Uterus (tissue), 4 donors: ENCODE results near the gene AEBP1. TPM values are rescaled to one million over a fixed set of nuclear protein-coding genes. Genes with fewer than 3 reads are reported as not detected.
A peak's percentile ranks its signal among the peaks of the same experiment; 100 is the strongest.

Source experiments
- DNase-seq, 2 donors: peaks; one replicate each; pipeline ENCODE4 v3.0.0-alpha.2; 2019 to 2020
- H3K27ac ChIP-seq, 2 donors: fragments of 200-600 bp; sonication (generic); 1 replicate in 1 of 2; 2 replicates in 1 of 2; pipeline ENCODE4 v1.5.1; 2016 to 2018
- H3K27me3 ChIP-seq, 2 donors: fragments of 200-600 bp; sonication (generic); one replicate each; pipeline ENCODE4 v1.5.1; 2018 to 2019; ENCODE audit warnings: control low read depth in 1 of 2
- H3K36me3 ChIP-seq, 2 donors: fragments of 200-600 bp; sonication (generic); one replicate each; pipeline ENCODE4 v1.5.1; 2019; ENCODE audit warnings: control low read depth in 1 of 2
- H3K4me1 ChIP-seq, 2 donors: fragments of 200-600 bp; sonication (generic); one replicate each; pipeline ENCODE4 v1.5.1; 2018 to 2019; ENCODE audit warnings: control low read depth in 1 of 2
- H3K4me3 ChIP-seq, 2 donors: fragments of 200-600 bp; sonication (generic); 1 replicate in 1 of 2; 2 replicates in 1 of 2; pipeline ENCODE4 v1.5.1; 2018 to 2019; ENCODE audit warnings: mild to moderate bottlenecking in 1 of 2
- H3K9me3 ChIP-seq, 2 donors: fragments of 200-600 bp; sonication (generic); one replicate each; pipeline ENCODE4 v1.5.1; 2019; ENCODE audit warnings: control low read depth in 1 of 2
- CTCF ChIP-seq, 4 experiments: fragments of 200-600 bp in 2 of 4; fragments of 450-650 bp in 2 of 4; sonication (generic) in 2 of 4; IDR thresholded peaks; one replicate each; pipeline ENCODE4 v1.5.1; 2016 to 2019; ENCODE audit warnings: antibody characterized with exemption in 4 of 4, mild to moderate bottlenecking in 2 of 4, moderate library complexity in 1 of 4
- POLR2A ChIP-seq, 2 donors: fragments of 450-650 bp; IDR thresholded peaks; one replicate each; pipeline ENCODE4 v1.6.1; 2016; ENCODE audit warnings: antibody characterized with exemption in 2 of 2, mild to moderate bottlenecking in 1 of 2, moderate library complexity in 1 of 2
- intact Hi-C: fragments of 100-400 bp; cut with DNase I; formaldehyde crosslinking; loops from one replicate; pipeline ENCODE4 v1.15.1; 2023; ENCODE audit warnings: low total_unique reads
- total RNA-seq, 4 donors: library from RNA; depleted of rRNA in 3 of 4; stranded (reverse); fragments of >200 nt in 3 of 4; gene quantifications; one replicate each; pipeline versions ENCODE4 v1.1.0 to v1.2.4, GENCODE V29; 2014 to 2023
- donor health status: DM: yes; HTN: yes; CAD: no.

Gene AEBP1
- total RNA-seq, 4 donors from 2014 or later, result 88.9 to 395 (median 303) TPM

- Histone ChIP-seq H3K4me1 (peaks cover 0 to 7% of the 10 kb centered on the region in 2 donors), H3K36me3 (no peaks in the 10 kb centered on the region), H3K4me3 (no peak overlapping the region), H3K27ac (peak overlapping the region; percentile 64 to 75), H3K9me3 (no peaks in the 10 kb centered on the region), H3K27me3 (no peaks in the 10 kb centered on the region)
- intact Hi-C loops, result no loop called here
- TF ChIP-seq POLR2A (IDR thresholded peaks at IDR 0.05), result no peak
- DNase-seq, result no peak
Measured at GRCh38 chr7:44074349-44074695, 29.8 kb upstream of the AEBP1 start.

GRCh38 chr7:44075296-44076075 is 28.7 kb upstream of the AEBP1 start:
- Histone ChIP-seq H3K27me3 (no peaks in the 10 kb centered on the region), H3K9me3 (no peaks in the 10 kb centered on the region), H3K4me3 (no peak overlapping the region), H3K4me1 (peaks cover 0 to 7% of the 10 kb centered on the region in 2 donors), H3K27ac (no peak overlapping the region), H3K36me3 (no peaks in the 10 kb centered on the region)
- no peak for TF ChIP-seq CTCF (IDR thresholded peaks at IDR 0.05)
- no peak for TF ChIP-seq POLR2A (IDR thresholded peaks at IDR 0.05)
- intact Hi-C loops, result no loop called here
- DNase-seq, result no peak

- Histone ChIP-seq H3K4me3 (no peak overlapping the region), H3K27me3 (no peaks in the 10 kb centered on the region), H3K27ac (no peak overlapping the region), H3K4me1 (peaks cover 0 to 7% of the 10 kb centered on the region in 2 donors), H3K9me3 (no peaks in the 10 kb centered on the region), H3K36me3 (no peaks in the 10 kb centered on the region)
- no peak for DNase-seq
- TF ChIP-seq CTCF (IDR thresholded peaks at IDR 0.05) (no peak), POLR2A (IDR thresholded peaks at IDR 0.05) (no peak)
- intact Hi-C loops, result no loop called here
Measured at GRCh38 chr7:44076101-44076895, 27.8 kb upstream of the AEBP1 start.

- H3K4me3 ChIP-seq, result no peak overlapping the region
- no peaks in the 10 kb centered on the region for H3K9me3 ChIP-seq
- DNase-seq, result no peak
- TF ChIP-seq CTCF (IDR thresholded peaks at IDR 0.05) (no peak), POLR2A (IDR thresholded peaks at IDR 0.05) (no peak)
- intact Hi-C loops, result no loop called here
- H3K27ac ChIP-seq, result no peak overlapping the region
- no peaks in the 10 kb centered on the region for H3K27me3 ChIP-seq
- H3K36me3 ChIP-seq, result no peaks in the 10 kb centered on the region
- H3K4me1 ChIP-seq, result peaks cover 0 to 7% of the 10 kb centered on the region in 2 donors
Measured at GRCh38 chr7:44077061-44077460, 27.1 kb upstream of the AEBP1 start.

GRCh38 chr7:44077681-44078091 is 26.5 kb upstream of the AEBP1 start:
- Histone ChIP-seq H3K4me3 (no peak overlapping the region), H3K27ac (no peak overlapping the region), H3K36me3 (no peaks in the 10 kb centered on the region), H3K9me3 (no peaks in the 10 kb centered on the region), H3K27me3 (no peaks in the 10 kb centered on the region), H3K4me1 (peaks cover 0 to 5% of the 10 kb centered on the region in 2 donors)
- TF ChIP-seq POLR2A (IDR thresholded peaks at IDR 0.05), result no peak
- no peak for TF ChIP-seq CTCF (IDR thresholded peaks at IDR 0.05)
- DNase-seq, result no peak
- intact Hi-C loops, result no loop called here
